ENCODE measurements around the gene RLBP1. TPM values are rescaled to one million over a fixed set of nuclear protein-coding genes. Genes with fewer than 3 reads are reported as not detected.

The RLBP1 gene
- total RNA-seq, 4 donors from 2014 or later: not detected

- no peaks in the 10 kb centered on the region for H3K27me3 ChIP-seq
- H3K36me3 ChIP-seq: no peaks in the 10 kb centered on the region
- no peak overlapping the region for H3K27ac ChIP-seq
- H3K9me3 ChIP-seq: no peaks in the 10 kb centered on the region
- no peak for DNase-seq
- no peak overlapping the region for H3K4me3 ChIP-seq
- TF ChIP-seq POLR2A (IDR thresholded peaks at IDR 0.05): no peak
- TF ChIP-seq CTCF (IDR thresholded peaks at IDR 0.05): no peak
- no peaks in the 10 kb centered on the region for H3K4me1 ChIP-seq
Observed at GRCh38 chr15:89226359-89227221, 5.2 kb upstream of the RLBP1 start.

- H3K36me3 ChIP-seq: no peaks in the 10 kb centered on the region
- H3K27ac ChIP-seq: no peak overlapping the region
- TF ChIP-seq POLR2A (IDR thresholded peaks at IDR 0.05) (no peak), CTCF (IDR thresholded peaks at IDR 0.05) (no peak)
- H3K4me1 ChIP-seq: no peaks in the 10 kb centered on the region
- H3K27me3 ChIP-seq: no peaks in the 10 kb centered on the region
- no peaks in the 10 kb centered on the region for H3K9me3 ChIP-seq
- DNase-seq: no peak
- H3K4me3 ChIP-seq: no peak overlapping the region
Observed at GRCh38 chr15:89225588-89225987, 4.2 kb upstream of the RLBP1 start.

- Histone ChIP-seq H3K4me1 (no peaks in the 10 kb centered on the region), H3K4me3 (no peak overlapping the region), H3K27ac (no peak overlapping the region), H3K36me3 (no peaks in the 10 kb centered on the region), H3K9me3 (no peaks in the 10 kb centered on the region), H3K27me3 (no peaks in the 10 kb centered on the region)
- no peak for TF ChIP-seq CTCF (IDR thresholded peaks at IDR 0.05)
- TF ChIP-seq POLR2A (IDR thresholded peaks at IDR 0.05): no peak
- no peak for DNase-seq
Observed at GRCh38 chr15:89218531-89218930, 2.8 kb downstream of the RLBP1 start.

GRCh38 chr15:89217686-89218376 is 3.5 kb downstream of the RLBP1 start:
- no peaks in the 10 kb centered on the region for H3K4me1 ChIP-seq
- peak in 1 of 3 donors; percentile 18 for DNase-seq
- H3K4me3 ChIP-seq: no peak overlapping the region
- no peaks in the 10 kb centered on the region for H3K36me3 ChIP-seq
- no peaks in the 10 kb centered on the region for H3K27me3 ChIP-seq
- H3K9me3 ChIP-seq: no peaks in the 10 kb centered on the region
- no peak overlapping the region for H3K27ac ChIP-seq
- TF ChIP-seq POLR2A (IDR thresholded peaks at IDR 0.05) (no peak), CTCF (IDR thresholded peaks at IDR 0.05) (no peak)

- peak in 1 of 3 donors; percentile 30 for DNase-seq
- Histone ChIP-seq H3K4me1 (no peaks in the 10 kb centered on the region), H3K27ac (no peak overlapping the region), H3K4me3 (no peak overlapping the region), H3K9me3 (no peaks in the 10 kb centered on the region), H3K27me3 (no peaks in the 10 kb centered on the region), H3K36me3 (no peaks in the 10 kb centered on the region)
- no peak for TF ChIP-seq POLR2A (IDR thresholded peaks at IDR 0.05)
- no peak for TF ChIP-seq CTCF (IDR thresholded peaks at IDR 0.05)
Observed at GRCh38 chr15:89217031-89217430, 4.3 kb downstream of the RLBP1 start.

Measured in Peyer's patch (tissue), 4 donors.